OCI-LY7 (cell line): Measurements from ENCODE around the gene SLC25A6. TPM values are rescaled to one million over a fixed set of nuclear protein-coding genes. Genes with fewer than 3 reads are reported as not detected.
A peak's percentile ranks its signal among the peaks of the same experiment; 100 is the strongest.

Experiments used
- BruUV-seq: library from RNA; stranded (reverse); fragments of 400-500 nt; replicated peaks from 2 replicates; lab custom pipeline; 2021; lab: Mats Ljungman, UMichigan
- CTCF ChIA-PET: fragments of 300-600 bp; sonication (Branson Sonifier 250); formaldehyde crosslinking; loops from one replicate; lab custom pipeline; 2022; ENCODE audit warnings: antibody characterized with exemption; ENCODE audit not compliant: unreplicated experiment; lab: Charles Lee
- POLR2A ChIA-PET: fragments of 300-600 bp; sonication (Branson Sonifier 250); formaldehyde crosslinking; loops from one replicate; lab custom pipeline; 2022; ENCODE audit warnings: antibody characterized with exemption; lab: Charles Lee
- DNase-seq: peaks from one replicate; pipeline ENCODE4 v3.0.0-alpha.2; 2015; ENCODE audit warnings: low spot score
- H2AFZ ChIP-seq: fragments of 200-600 bp; sonication (generic), shearing (Covaris generic); 2 replicates; pipeline ENCODE4 v1.6.1; 2014; ENCODE audit warnings: mild to moderate bottlenecking, antibody characterized with exemption, low read length, moderate library complexity
- H3K27ac ChIP-seq: fragments of 200-600 bp; sonication (generic); 2 replicates; pipeline ENCODE4 v1.5.1; 2014; ENCODE audit warnings: mixed run types, low read depth, mild to moderate bottlenecking, moderate library complexity, low read length, inconsistent platforms; ENCODE audit not compliant: poor library complexity, severe bottlenecking
- H3K36me3 ChIP-seq: fragments of 200-600 bp; sonication (generic); 2 replicates; pipeline ENCODE4 v1.6.1; 2014; ENCODE audit warnings: mild to moderate bottlenecking, antibody characterized with exemption, low read length, moderate library complexity, mixed read lengths; ENCODE audit not compliant: insufficient read depth
- H3K4me1 ChIP-seq: fragments of 200-600 bp; sonication (generic); 2 replicates; pipeline ENCODE4 v1.5.1; 2014; ENCODE audit warnings: mild to moderate bottlenecking, low read length; ENCODE audit not compliant: insufficient read depth, poor library complexity, severe bottlenecking
- H3K4me2 ChIP-seq: fragments of 200-600 bp; sonication (generic); 2 replicates; pipeline ENCODE4 v1.6.1; 2014; ENCODE audit warnings: mild to moderate bottlenecking, low read length
- H3K4me3 ChIP-seq: fragments of 200-600 bp; sonication (generic); 2 replicates; pipeline ENCODE4 v1.5.1; 2014; ENCODE audit warnings: mild to moderate bottlenecking, low read depth, low read length; ENCODE audit not compliant: poor library complexity, severe bottlenecking
- H3K79me2 ChIP-seq: fragments of 200-600 bp; sonication (generic); 2 replicates; pipeline ENCODE4 v1.6.1; 2016; ENCODE audit warnings: low read depth, mild to moderate bottlenecking, low read length, moderate library complexity, mixed read lengths; ENCODE audit not compliant: insufficient read depth
- H3K9me2 ChIP-seq: fragments of 200-600 bp; sonication (generic); 2 replicates; pipeline ENCODE4 v1.6.1; 2016; ENCODE audit warnings: mild to moderate bottlenecking, low read length, mixed read lengths; ENCODE audit not compliant: insufficient read depth
- H3K9me3 ChIP-seq: fragments of 200-600 bp; sonication (generic); 2 replicates; pipeline ENCODE4 v1.6.1; 2014; ENCODE audit warnings: mild to moderate bottlenecking, mixed run types, low read length, mixed read lengths
- H4K20me1 ChIP-seq: fragments of 200-600 bp; sonication (generic); 2 replicates; pipeline ENCODE4 v1.6.1; 2014; ENCODE audit warnings: mild to moderate bottlenecking, antibody characterized with exemption, low read length, moderate library complexity, mixed read lengths; ENCODE audit not compliant: insufficient read depth
- CTCF ChIP-seq: fragments of 200-600 bp; sonication (generic); conservative IDR thresholded peaks from 2 replicates; pipeline ENCODE4 v1.5.1; 2014; ENCODE audit warnings: mild to moderate bottlenecking, antibody characterized with exemption, low read length, moderate library complexity, mixed read lengths
- EZH2phosphoT487 ChIP-seq: fragments of 200-600 bp; sonication (generic); IDR thresholded peaks from 2 replicates; pipeline ENCODE4 v1.6.1; 2018; ENCODE audit warnings: low read depth, borderline replicate concordance, mild to moderate bottlenecking, mixed run types, antibody characterized with exemption, low read length, moderate library complexity, mixed read lengths
- intact Hi-C: fragments of 100-400 bp; cut with micrococcal nuclease; formaldehyde crosslinking; loops from one replicate; pipeline ENCODE4 v1.10.0; 2022; ENCODE audit not compliant: unreplicated experiment
- total RNA-seq, 2 experiments: library from RNA; depleted of rRNA in 1 of 2; stranded (reverse); fragments of >200 nt in 1 of 2; shearing (Covaris generic) in 1 of 2; gene quantifications; 2 replicates each; pipeline ENCODE4 v1.2.3, GENCODE V29; 2014 to 2022

SLC25A6 gene
- total RNA-seq, 2 experiments from 2014 or later = 196 to 444 TPM

GRCh38 chrX:1393871-1394615 is 2.1 kb upstream of the SLC25A6 start:
- peaks cover 29% of the 10 kb centered on the region for H3K4me1 ChIP-seq
- CTCF ChIA-PET = no interaction called here
- no TSS peak for BruUV-seq
- H4K20me1 ChIP-seq = peaks cover 23% of the 10 kb centered on the region
- H3K9me2 ChIP-seq = no peaks in the 10 kb centered on the region
- H3K79me2 ChIP-seq = peaks cover 60% of the 10 kb centered on the region
- TF ChIP-seq CTCF (no peak), EZH2phosphoT487 (no peak)
- peaks cover 72% of the 10 kb centered on the region for H3K36me3 ChIP-seq
- H3K9me3 ChIP-seq = no peaks in the 10 kb centered on the region
- DNase-seq = no peak
- H3K4me3 ChIP-seq = peak overlapping the region; percentile 99
- H3K4me2 ChIP-seq = peak overlapping the region; percentile 96
- intact Hi-C loops = loop anchor here (2.0 to 5.0 kb wide), 4 partner anchors 59 to 187 kb away; partner anchors contain the start of gene ASMTL
- no peak overlapping the region for H2AFZ ChIP-seq
- no peak overlapping the region for H3K27ac ChIP-seq
- POLR2A ChIA-PET = no interaction called here

- Histone ChIP-seq H3K9me3 (no peaks in the 10 kb centered on the region), H3K4me2 (peak overlapping the region; percentile 96), H4K20me1 (peaks cover 29% of the 10 kb centered on the region), H3K27ac (peak overlapping the region; percentile 90), H3K4me3 (peak overlapping the region; percentile 99), H3K36me3 (peaks cover 74% of the 10 kb centered on the region), H3K9me2 (no peaks in the 10 kb centered on the region), H3K79me2 (peaks cover 75% of the 10 kb centered on the region), H3K4me1 (peaks cover 29% of the 10 kb centered on the region), H2AFZ (no peak overlapping the region)
- no TSS peak for BruUV-seq
- ChIA-PET POLR2A (no interaction called here), CTCF (no interaction called here)
- TF ChIP-seq EZH2phosphoT487 (no peak), CTCF (no peak)
- DNase-seq = peak; percentile 69
- intact Hi-C loops = loop anchor here (1.0 to 5.0 kb wide), 5 partner anchors 60 to 199 kb away; partner anchors contain the start of genes AKAP17A and ASMTL
Observed at GRCh38 chrX:1392376-1393068, 609 bp upstream of the SLC25A6 start.
